IPS-NIHi7 (cell line): ENCODE results near the gene BMS1.
"Not testable (repeated sequence)": the region's sequence is repeated elsewhere in the genome, so short reads cannot be mapped to it uniquely, and the experiment has no call there.

Source experiments
- DNase-seq: peaks from one replicate; pipeline ENCODE4 v3.0.0; 2012; ENCODE audit warnings: mixed read lengths; ENCODE audit errors: extremely low spot score

The BMS1 gene

GRCh38 chr10:42866115-42866995 is 83.8 kb downstream of the BMS1 start:
- DNase-seq = peak; percentile 90

GRCh38 chr10:42867571-42867970 is 85.0 kb downstream of the BMS1 start:
- DNase-seq = no peak

DNA sequence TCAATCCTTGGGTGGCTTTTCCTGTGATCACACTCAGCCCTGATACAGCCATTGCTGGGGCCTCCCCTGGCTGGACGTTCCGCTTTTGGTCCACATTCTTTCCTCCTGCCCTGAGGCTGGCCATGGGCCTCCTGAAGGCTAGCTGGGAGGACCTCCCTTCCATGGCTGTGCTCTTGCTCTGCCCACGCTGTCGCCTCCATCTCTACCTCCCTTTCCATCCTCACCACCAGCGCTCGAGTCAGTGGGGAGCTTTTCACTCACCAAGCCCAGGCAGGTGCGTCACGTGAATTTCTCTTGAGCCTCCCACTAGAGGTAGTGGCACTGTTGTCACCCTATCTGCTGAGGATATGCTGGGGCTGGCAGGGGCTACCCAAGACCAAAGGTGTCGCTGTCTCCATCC is 85.9 kb downstream of the BMS1 start:
- DNase-seq = no peak

- DNase-seq = no peak
These were observed 87.4 kb downstream of the BMS1 start for GRCh38 chr10:42869977-42870350.

GRCh38 chr10:42871138-42871641 is 88.6 kb downstream of the BMS1 start:
- DNase-seq = not testable (repeated sequence)

DNA sequence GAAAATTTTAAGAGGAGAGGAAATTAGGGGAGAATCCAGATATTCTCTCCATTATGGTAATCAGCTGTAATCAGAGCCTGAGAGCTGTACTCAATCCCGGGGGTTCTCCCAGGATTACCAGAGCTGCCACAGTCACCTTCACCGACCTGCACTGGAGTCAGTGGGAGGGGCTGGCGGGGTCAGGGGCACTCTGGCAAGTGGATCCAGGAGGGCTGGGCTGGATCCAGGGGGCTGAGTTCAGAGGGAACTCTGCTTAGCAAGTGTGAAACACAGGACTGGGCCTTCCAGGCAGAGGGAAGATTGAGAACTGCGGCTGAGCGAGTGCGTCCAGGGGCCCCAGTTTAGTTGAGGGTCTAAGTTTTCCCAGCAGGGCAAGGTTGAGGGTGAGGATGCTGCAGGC is 89.2 kb downstream of the BMS1 start:
- DNase-seq = no peak

DNA sequence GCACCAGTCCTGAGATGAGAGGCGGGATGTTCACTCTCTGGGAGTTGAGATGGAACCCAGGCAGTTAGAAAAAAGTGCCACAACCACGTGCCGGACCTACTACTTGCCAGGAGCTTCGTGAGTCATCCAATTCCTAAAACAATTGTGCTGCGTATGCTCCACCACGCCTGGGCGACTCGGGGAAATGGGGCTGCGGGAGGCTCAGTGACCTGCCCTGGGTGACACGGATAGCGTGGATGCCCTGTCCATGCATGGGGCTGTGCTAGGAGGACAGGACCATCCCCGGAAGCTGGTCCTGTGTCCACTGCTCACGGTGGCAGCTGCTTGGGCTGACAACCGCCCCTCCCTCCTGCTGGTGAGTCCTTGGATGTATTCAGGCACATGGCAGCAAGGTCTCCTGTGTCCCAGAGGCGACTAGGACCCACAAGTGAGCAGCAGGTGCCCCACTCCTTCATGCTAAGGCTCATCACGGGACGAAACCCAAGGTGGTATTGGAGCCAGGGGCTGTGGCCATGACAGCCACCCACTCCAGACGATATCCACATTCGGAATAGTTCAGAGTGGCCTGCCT is 90.4 kb downstream of the BMS1 start:
- DNase-seq = no peak

GRCh38 chr10:42874713-42875387 is 92.3 kb downstream of the BMS1 start:
- DNase-seq = no peak

DNA sequence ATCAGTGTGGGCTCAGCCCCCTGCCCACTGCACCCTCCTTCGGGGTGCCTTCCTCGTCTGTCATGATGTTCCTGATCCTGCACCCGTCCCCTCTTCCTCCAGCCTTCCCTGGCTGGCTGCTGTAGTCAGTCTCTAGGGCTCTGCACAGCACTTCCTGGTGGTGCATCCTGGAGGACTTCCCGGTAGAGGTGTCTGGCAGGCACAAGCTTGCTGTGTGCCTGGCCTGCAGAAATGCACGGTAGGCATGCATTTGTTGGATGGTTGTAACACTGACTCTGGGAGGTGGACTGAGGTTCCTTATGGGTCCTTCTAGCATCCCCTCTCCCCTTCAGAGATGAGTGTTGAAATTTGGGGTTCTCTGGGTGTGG is 92.8 kb downstream of the BMS1 start:
- no peak for DNase-seq

DNA sequence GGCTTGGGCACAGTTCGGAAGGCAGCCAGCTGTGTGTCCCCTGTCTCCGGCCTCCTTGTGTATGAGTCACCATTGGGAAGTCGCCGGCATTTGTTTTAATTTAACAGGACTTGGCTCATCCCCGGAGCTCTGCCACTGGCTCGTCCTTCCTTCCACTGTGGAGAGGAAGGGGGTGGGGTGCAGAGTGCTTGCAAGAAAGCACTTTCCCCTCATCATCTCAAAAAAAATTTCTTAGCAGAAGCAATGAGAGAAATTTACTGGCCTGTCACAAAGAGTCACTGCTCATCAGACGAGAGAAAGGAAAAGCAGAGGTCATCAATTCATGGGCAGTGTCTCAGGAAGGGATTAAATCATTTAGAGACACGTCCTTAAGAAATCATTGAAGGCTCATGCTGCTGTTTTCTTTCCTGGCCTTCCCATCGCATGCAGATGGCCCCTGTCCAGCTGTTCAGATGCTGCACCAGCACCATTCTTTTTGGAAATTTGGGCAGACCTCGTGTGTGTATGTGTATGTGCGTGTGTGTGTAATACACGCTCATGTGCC is 93.3 kb downstream of the BMS1 start:
- DNase-seq = no peak

DNA sequence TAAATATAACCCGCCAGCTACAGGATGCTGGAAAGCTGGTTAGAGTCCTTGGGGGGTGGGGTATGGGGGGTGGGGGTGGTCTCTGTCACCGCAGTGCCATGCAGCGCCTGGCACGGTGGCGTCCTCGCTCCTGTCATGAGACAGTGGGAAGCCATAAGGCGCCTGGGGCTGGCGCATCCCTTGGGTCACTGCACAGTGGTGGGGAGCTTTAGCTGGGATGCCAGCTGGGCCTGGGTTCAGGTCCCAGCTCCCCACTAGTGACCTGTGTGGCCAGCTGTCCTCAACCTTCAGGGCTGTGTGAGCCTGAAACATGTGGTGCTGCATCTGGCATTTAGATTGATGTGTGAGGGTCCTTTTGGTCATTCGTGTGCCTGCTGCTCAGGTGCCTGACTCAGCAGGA is 93.9 kb downstream of the BMS1 start:
- DNase-seq = no peak

- DNase-seq = no peak
These were observed 94.3 kb downstream of the BMS1 start for GRCh38 chr10:42876945-42877344.

DNA sequence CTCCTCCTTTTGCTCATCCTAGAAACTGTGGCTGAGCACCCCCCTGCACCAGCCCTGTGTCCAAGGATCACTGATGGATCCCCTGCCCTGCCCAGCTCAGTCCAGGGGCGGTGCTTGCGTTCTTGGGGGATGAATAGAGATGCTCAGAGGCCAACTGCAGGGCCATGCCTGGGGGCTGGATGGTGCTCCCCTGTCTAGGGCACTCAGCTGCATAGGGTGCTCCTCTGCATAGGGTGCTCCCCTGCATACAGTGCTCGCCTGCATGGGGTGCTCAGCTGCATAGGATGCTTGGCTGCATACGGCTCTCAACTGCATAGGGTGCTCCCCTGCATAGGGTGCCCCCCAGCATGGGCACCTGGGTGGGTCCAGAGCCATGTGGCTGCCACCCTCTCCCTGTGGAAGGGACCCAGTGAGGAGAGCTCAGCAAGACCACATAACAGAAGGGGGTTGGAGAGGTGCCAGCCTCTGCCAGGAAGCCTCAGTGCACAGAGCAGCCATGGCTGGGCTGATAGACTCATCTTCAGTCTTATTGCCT is 95.0 kb downstream of the BMS1 start:
- DNase-seq = no peak

- DNase-seq = no peak
These were observed 95.7 kb downstream of the BMS1 start for GRCh38 chr10:42878134-42878820.

- DNase-seq = no peak
These were observed 96.2 kb downstream of the BMS1 start for GRCh38 chr10:42878821-42879195.

- DNase-seq = no peak
These were observed 97.0 kb downstream of the BMS1 start for GRCh38 chr10:42879380-42880254.

DNA sequence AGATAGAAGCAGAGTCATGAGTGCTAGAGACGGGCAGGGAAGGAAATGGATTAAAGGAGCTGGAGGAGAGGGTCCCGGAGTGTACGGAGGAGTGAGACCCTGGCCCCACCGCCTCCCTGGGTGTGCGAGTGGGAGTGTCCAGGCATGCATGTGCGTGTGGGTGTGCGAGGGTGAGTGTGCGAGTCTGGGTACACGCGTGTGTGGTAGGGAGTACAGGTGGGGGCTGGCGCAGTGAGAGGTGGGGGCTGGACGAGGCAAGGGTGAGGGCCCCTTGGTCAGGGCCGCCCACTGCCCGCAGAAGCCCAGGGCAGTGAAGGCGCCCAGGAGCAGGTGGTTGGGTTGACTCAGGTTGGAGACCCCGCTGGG is 97.6 kb downstream of the BMS1 start:
- DNase-seq = no peak

- DNase-seq = no peak
These were observed 100.0 kb downstream of the BMS1 start for GRCh38 chr10:42882597-42882996.
